GM12891 (cell line): ENCODE measurements around the gene GSTM2.
A peak's percentile ranks its signal among the peaks of the same experiment; 100 is the strongest.

Experiments
- DNase-seq: peaks from one replicate; pipeline ENCODE4 v3.0.0; 2011; ENCODE audit warnings: low spot score; ENCODE audit not compliant: insufficient read length
- FAIRE-seq: peaks from 2 replicates; lab custom pipeline; 2011; peaks lifted over from hg19 to GRCh38; lab: Jason Lieb, UNC
- PAX5 ChIP-seq: IDR thresholded peaks from 2 replicates; pipeline ENCODE4 v1.6.1; 2011; ENCODE audit warnings: low read length, moderate library complexity, mild to moderate bottlenecking; ENCODE audit not compliant: insufficient read depth, severe bottlenecking
- POLR2A ChIP-seq: IDR thresholded peaks from 2 replicates; pipeline ENCODE4 v1.6.1; 2011; ENCODE audit warnings: low read depth, low read length, control low read depth
- POLR2AphosphoS5 ChIP-seq: IDR thresholded peaks from 2 replicates; pipeline ENCODE4 v1.6.1; 2011; ENCODE audit warnings: low read depth, low read length, control low read depth
- POU2F2 ChIP-seq: IDR thresholded peaks from 2 replicates; pipeline ENCODE4 v1.6.1; 2011; ENCODE audit warnings: low read depth, mild to moderate bottlenecking, control low read depth, low read length, moderate library complexity
- SPI1 ChIP-seq: IDR thresholded peaks from 2 replicates; pipeline ENCODE4 v1.6.1; 2011; ENCODE audit warnings: low read depth, low read length, control low read depth
- TAF1 ChIP-seq: IDR thresholded peaks from 2 replicates; pipeline ENCODE4 v1.6.1; 2011; ENCODE audit warnings: low read depth, low read length, control low read depth

Gene GSTM2

DNA sequence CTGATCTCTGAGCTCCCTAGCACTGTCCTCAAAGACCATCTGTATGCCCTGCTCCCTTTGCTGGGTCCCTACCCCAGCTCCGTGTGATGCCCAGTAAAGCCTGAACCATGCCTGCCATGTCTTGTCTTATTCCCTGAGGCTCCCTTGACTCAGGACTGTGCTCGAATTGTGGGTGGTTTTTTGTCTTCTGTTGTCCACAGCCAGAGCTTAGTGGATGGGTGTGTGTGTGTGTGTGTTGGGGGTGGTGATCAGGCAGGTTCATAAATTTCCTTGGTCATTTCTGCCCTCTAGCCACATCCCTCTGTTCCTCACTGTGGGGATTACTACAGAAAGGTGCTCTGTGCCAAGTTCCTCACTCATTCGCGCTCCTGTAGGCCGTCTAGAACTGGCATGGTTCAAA is 49.9 kb downstream of the GSTM2 start:
- DNase-seq, result no peak
- FAIRE-seq, result no peak
- TF ChIP-seq PAX5, result no peak
- no peak for TF ChIP-seq POLR2AphosphoS5
- TF ChIP-seq TAF1, result no peak
- no peak for TF ChIP-seq SPI1

DNA sequence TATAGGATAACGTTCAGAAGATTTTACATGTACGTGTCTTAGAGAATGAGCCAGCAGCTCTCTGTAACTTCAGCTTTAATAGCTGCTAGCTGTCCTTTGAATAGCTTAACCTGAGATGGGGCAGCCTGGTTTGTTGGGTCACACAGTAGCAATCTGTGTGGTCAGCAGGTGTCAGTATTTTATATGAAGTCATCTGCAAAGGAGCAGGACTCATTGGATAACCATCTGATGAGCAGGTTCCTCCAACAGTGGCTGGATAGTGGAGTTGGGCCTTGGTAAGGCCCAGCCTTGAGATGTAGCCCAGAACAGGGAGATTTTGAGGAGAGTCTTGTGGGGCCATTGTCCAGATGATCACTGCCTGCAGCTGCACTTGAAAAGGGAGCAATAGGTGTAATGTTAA is 50.6 kb downstream of the GSTM2 start:
- DNase-seq (no peak), FAIRE-seq (no peak)
- no peak for TF ChIP-seq SPI1
- TF ChIP-seq TAF1, result no peak
- no peak for TF ChIP-seq PAX5
- TF ChIP-seq POU2F2, result no peak
- no peak for TF ChIP-seq POLR2A
- no peak for TF ChIP-seq POLR2AphosphoS5

DNA sequence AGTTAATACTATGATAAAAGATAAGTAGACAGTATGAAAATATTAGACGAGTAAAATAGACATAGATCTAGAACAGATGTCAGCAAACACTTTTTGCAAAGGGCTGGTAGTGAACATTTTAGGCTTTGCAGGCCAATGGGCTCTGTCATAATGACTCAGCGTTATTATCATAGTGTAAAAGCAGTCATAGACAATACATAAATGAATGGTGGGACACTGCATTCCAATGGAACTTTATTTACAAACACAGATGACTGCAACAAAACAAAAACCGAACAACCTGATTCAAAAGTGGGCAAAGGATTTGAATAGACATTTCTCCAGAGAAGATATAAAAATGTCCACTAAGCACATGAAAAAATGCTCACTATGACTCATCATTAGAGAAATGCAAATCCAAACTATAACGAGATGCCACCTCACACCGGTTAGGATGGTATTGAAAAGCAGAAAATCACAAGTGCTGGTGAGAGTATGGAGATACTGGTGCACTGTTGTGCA is 51.5 kb downstream of the GSTM2 start:
- TF ChIP-seq PAX5, result no peak
- TF ChIP-seq TAF1, result no peak
- peak; percentile 73 for FAIRE-seq
- DNase-seq, result no peak

DNA sequence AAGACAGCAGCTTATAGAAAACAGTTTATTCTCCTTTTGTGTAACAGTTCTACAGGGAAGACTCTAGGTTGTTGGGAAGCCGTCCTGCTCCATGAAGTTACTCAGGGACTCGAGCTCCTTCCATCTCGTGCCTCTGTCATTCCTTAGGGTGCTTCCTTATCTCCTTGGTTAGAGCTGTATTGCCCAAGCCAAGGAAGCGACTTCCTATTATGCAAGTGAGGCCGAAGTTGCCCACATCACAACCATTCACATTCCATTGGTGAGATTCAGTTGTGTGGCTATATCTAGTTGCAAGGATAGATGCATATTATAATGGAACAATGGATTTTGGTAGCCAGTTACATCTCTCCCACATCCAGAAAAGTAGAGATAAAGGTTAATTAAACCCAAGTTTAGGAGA is 53.2 kb downstream of the GSTM2 start:
- TF ChIP-seq POU2F2 (no peak), POLR2A (no peak), POLR2AphosphoS5 (no peak), SPI1 (no peak), TAF1 (no peak), PAX5 (no peak)
- FAIRE-seq (no peak), DNase-seq (no peak)

DNA sequence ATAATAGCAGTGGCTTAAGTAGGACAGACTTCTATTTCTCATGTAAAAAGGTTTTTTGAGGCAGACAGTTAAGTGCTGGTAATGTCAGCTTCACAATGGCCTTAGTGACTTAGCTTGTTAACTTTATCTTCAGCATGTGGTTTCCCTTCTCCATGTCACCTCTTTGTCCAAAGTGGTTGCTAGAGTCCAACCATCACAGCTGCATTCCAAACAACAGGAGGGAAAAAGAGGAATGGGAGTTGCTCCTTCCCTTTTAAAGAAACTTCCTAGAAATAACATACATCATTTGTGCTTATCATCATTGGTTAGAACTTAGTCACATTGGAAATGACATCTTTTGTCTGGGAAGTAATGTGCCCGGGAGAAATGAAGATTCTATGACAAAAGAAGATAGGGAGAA is 54.1 kb downstream of the GSTM2 start:
- TF ChIP-seq SPI1, result no peak
- TF ChIP-seq POLR2AphosphoS5, result no peak
- TF ChIP-seq POU2F2, result no peak
- TF ChIP-seq POLR2A, result no peak
- no peak for TF ChIP-seq PAX5
- FAIRE-seq (no peak), DNase-seq (no peak)

DNA sequence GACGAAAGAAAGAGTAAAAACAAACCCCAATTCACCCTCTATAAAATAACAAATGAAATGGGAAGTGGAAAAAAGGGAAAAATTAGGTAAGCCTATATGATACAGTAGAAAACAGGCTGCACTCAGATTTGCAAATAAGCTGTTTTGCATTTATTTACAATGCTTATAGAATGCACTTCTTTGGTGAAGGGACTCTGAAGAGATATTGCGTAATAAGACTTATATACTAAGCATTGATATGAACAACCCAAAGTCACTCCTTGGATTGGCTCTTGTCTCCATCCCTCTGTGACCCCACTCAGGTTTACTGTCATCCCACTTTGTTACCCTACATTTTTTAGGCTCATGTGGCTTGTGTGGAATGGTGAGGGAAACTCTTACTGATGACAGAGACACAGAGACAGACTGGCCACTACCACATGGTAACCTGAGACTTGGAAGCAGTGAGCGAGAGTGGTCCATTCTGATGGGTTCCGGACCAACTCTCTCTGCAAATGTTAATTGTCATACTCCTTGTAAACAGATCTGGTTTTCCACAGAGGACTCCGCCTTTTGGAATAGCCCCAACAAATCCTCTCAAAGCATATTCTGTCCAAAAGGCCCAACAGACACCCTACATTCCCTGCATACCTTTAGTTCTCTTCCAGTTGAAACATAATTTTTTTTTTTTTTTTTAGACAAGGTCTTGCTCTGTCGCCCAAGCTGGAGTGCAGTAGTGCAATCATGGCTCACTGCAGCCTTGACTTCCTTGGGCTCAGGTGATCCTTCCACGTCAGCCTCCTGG is 55.2 kb downstream of the GSTM2 start:
- FAIRE-seq (no peak), DNase-seq (no peak)
- no peak for TF ChIP-seq POU2F2
- TF ChIP-seq POLR2AphosphoS5, result no peak
- TF ChIP-seq TAF1, result no peak
- no peak for TF ChIP-seq PAX5
- no peak for TF ChIP-seq SPI1
- no peak for TF ChIP-seq POLR2A
